ENCODE data around the gene PCDHGA6. TPM values are rescaled to one million over a fixed set of nuclear protein-coding genes. Genes with fewer than 3 reads are reported as not detected.

The PCDHGA6 gene
- total RNA-seq, 2 donors from 2014 or later: 0.55 to 3.8 TPM

DNA sequence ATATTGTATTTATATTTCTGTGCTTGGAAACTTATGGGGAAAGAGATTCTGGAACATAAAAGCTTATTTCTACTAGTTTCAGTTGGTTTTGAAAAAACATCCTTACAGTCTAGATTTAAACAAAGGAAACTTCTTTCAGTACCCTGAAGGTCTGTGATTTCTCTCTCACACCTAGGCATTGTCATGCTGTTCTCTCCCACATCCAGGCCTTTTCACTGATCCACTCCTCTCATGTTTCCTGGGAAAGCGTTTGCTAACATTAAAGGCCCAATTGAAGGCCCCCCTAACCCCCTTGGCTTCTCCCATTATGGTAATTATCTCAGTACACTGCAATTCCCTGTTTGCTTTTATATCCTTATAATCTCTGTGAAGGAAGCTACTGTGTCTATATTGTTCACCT lies 30.9 kb upstream of the PCDHGA6 start:
- Mint-ChIP-seq H3K36me3 (ENCODE audit: low read depth) (peaks cover 22% of the 10 kb centered on the region), H3K4me1 (no peaks in the 10 kb centered on the region), H3K9me3 (peaks cover 74% of the 10 kb centered on the region), H3K27ac (no peak overlapping the region), H3K4me3 (no peak overlapping the region), H3K27me3 (ENCODE audit: insufficient read depth) (peaks cover 11% of the 10 kb centered on the region)
- WGBS, 2 experiments (ENCODE audit: insufficient coverage in 1 of 2, insufficient read length in 1 of 2): 84% methylated on average over 1 of the region's 1 CpG; no CpG with 5 or more reads in 1 of the 2 experiments
- peaks cover 32% of the 10 kb centered on the region for H3K9me3 ChIP-seq (ENCODE audit: control insufficient read depth, low read length)
- H3K36me3 ChIP-seq (ENCODE audit: control insufficient read depth, insufficient read depth, low read length): no peaks in the 10 kb centered on the region
- TF ChIP-seq CTCF (conservative IDR thresholded peaks at IDR 0.05): no peak
- H3K4me3 ChIP-seq (ENCODE audit: low read length): peak overlapping the region; percentile 77
- H3K27me3 ChIP-seq (ENCODE audit: control insufficient read depth, insufficient read depth, low read length, poor library complexity, severe bottlenecking): no peaks in the 10 kb centered on the region
- DNase-seq: no peak
- no peaks in the 10 kb centered on the region for H3K4me1 ChIP-seq (ENCODE audit: control insufficient read depth, insufficient read depth, low read length)
- H3K9ac ChIP-seq (ENCODE audit: extremely low read depth, low read length, poor library complexity, severe bottlenecking): no peak overlapping the region
- no peak overlapping the region for H3K27ac ChIP-seq (ENCODE audit: low read depth, low read length)

- Mint-ChIP-seq H3K27me3 (ENCODE audit: insufficient read depth) (peaks cover 11% of the 10 kb centered on the region), H3K9me3 (peaks cover 70% of the 10 kb centered on the region), H3K4me3 (peak within 1 kb of the TSS; percentile 70), H3K36me3 (ENCODE audit: low read depth) (peaks cover 22% of the 10 kb centered on the region), H3K4me1 (no peaks in the 10 kb centered on the region), H3K27ac (peak within 1 kb of the TSS; percentile 94)
- no peak within 1 kb of the TSS for H3K27ac ChIP-seq (ENCODE audit: low read depth, low read length)
- DNase-seq: peak; percentile 63
- H3K4me1 ChIP-seq (ENCODE audit: control insufficient read depth, insufficient read depth, low read length): no peaks in the 10 kb centered on the region
- 52 to 80% methylated on average over 3 to 7 of the region's 9 CpGs for WGBS, 2 experiments (ENCODE audit: insufficient coverage in 1 of 2, insufficient read length in 1 of 2)
- H3K4me3 ChIP-seq (ENCODE audit: low read length): peak within 1 kb of the TSS; percentile 77
- H3K9me3 ChIP-seq (ENCODE audit: control insufficient read depth, low read length): peaks cover 38% of the 10 kb centered on the region
- H3K36me3 ChIP-seq (ENCODE audit: control insufficient read depth, insufficient read depth, low read length): no peaks in the 10 kb centered on the region
- H3K9ac ChIP-seq (ENCODE audit: extremely low read depth, low read length, poor library complexity, severe bottlenecking): peak within 1 kb of the TSS; percentile 58
- peak; percentile 75 for TF ChIP-seq CTCF (conservative IDR thresholded peaks at IDR 0.05)
- H3K27me3 ChIP-seq (ENCODE audit: control insufficient read depth, insufficient read depth, low read length, poor library complexity, severe bottlenecking): no peaks in the 10 kb centered on the region
Measured at GRCh38 chr5:141343242-141343952, 30.3 kb upstream of the PCDHGA6 start, which contains the start of gene PCDHGA3. Gene PCDHGA3, plus strand, starts transcription at chr5:141343829. Its CDS starts 205 bp downstream, at chr5:141344034.

DNA sequence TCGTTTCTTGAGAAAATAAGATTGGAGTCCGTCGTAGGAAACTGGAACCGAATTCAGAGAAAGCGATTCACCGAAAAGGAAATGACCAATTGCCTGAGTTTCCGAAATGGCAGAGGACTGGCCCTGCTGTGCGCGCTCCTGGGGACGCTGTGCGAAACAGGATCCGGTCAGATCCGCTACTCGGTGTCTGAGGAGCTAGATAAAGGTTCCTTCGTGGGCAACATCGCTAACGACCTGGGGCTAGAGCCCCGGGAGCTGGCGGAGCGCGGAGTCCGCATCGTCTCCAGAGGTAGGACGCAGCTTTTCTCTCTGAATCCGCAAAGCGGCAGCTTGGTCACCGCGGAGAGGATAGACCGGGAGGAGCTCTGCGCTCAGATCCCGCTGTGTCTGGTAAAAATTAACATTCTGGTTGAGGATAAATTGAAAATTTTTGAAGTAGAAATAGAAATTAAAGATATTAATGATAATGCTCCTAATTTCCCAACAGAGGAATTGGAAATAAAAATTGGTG lies 29.7 kb upstream of the PCDHGA6 start:
- Histone ChIP-seq H3K9ac (ENCODE audit: extremely low read depth, low read length, poor library complexity, severe bottlenecking) (peak overlapping the region; percentile 58), H3K27ac (ENCODE audit: low read depth, low read length) (no peak overlapping the region), H3K36me3 (ENCODE audit: control insufficient read depth, insufficient read depth, low read length) (no peaks in the 10 kb centered on the region), H3K4me1 (ENCODE audit: control insufficient read depth, insufficient read depth, low read length) (no peaks in the 10 kb centered on the region), H3K9me3 (ENCODE audit: control insufficient read depth, low read length) (peaks cover 44% of the 10 kb centered on the region), H3K4me3 (ENCODE audit: low read length) (peak overlapping the region; percentile 77), H3K27me3 (ENCODE audit: control insufficient read depth, insufficient read depth, low read length, poor library complexity, severe bottlenecking) (no peaks in the 10 kb centered on the region)
- TF ChIP-seq CTCF (conservative IDR thresholded peaks at IDR 0.05): peak; percentile 4
- H3K36me3 Mint-ChIP-seq (ENCODE audit: low read depth): peaks cover 26% of the 10 kb centered on the region
- peaks cover 64% of the 10 kb centered on the region for H3K9me3 Mint-ChIP-seq
- peaks cover 8% of the 10 kb centered on the region for H3K27me3 Mint-ChIP-seq (ENCODE audit: insufficient read depth)
- no peak for DNase-seq
- peak overlapping the region; percentile 70 for H3K4me3 Mint-ChIP-seq
- peak overlapping the region; percentile 94 for H3K27ac Mint-ChIP-seq
- H3K4me1 Mint-ChIP-seq: no peaks in the 10 kb centered on the region
- 58 to 84% methylated on average over 31 of the region's 31 CpGs for WGBS, 2 experiments (ENCODE audit: insufficient coverage in 1 of 2, insufficient read length in 1 of 2)
